Measurements from ENCODE around the gene DBX2.
"Not testable (repeated sequence)": the region's sequence is repeated elsewhere in the genome, so short reads cannot be mapped to it uniquely, and the experiment has no call there.

The DBX2 gene

DNA sequence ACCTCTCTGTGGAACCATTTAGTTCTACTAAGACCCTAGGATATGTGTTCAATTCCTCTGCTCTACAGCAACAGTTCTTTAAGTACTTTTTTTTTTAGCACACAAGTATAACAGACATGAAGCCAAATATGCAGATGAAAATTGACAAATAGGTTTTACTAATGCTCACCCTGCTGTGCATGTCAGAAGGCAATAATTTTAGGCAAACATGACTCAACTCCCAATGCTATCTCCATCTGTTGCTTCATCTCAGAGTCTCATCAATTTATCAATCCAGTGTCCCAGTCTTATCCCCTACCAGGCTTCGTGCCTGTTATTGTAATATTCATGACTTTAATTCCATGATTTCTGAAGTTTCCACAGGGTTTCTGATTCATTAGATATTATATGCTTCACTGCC is 57.7 kb downstream of the DBX2 start:
- WGBS, 2 donors (ENCODE audit: extremely low coverage in 2 of 2, insufficient read length in 2 of 2, insufficient replicate concordance in 1 of 2), result no CpG with 5 or more reads among the region's 1 CpG
- H2AK5ac ChIP-seq (ENCODE audit: low read depth, low read length), result no peak overlapping the region

DNA sequence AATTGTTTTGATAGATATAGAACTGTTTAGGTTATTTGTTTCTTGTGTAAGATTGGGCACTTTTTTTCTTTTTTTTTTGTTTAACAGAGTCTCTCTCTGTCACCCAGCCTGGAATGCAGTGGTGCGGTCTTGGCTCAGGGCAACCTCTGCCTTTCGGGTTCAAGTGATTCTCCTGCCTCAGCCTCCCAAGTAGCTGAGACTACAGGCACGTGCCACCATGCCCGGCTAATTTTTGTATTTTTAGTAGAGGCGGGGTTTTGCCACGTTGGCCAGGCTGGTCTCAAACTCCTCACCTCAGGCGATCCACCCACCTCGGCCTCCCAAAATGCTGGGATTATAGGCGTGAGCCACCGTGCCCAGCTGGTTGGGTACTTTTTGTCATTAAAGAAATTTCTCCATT is 66.0 kb downstream of the DBX2 start:
- not testable (repeated sequence) for H3K9me3 ChIP-seq (replicated peaks in 1 of 2; ENCODE audit: control insufficient read depth in 2 of 2, insufficient read depth in 1 of 2, low read depth in 1 of 2, low read length in 2 of 2); H3K23ac ChIP-seq (ENCODE audit: low read depth, low read length, poor library complexity); H4K91ac ChIP-seq (ENCODE audit: low read depth, low read length, poor library complexity); DNase-seq (ENCODE audit: low spot score); H3K18ac ChIP-seq (ENCODE audit: low read length); H3K4ac ChIP-seq (ENCODE audit: low read length); H3K27ac ChIP-seq (replicated peaks; ENCODE audit: low read length); H3K4me3 ChIP-seq (ENCODE audit: low read length in 2 of 2); H4K8ac ChIP-seq (ENCODE audit: low read depth, low read length); H3K27me3 ChIP-seq (ENCODE audit: control insufficient read depth in 3 of 3, insufficient read depth in 3 of 3, low read depth in 1 of 3, low read length in 3 of 3); H3K9ac ChIP-seq (ENCODE audit: low read depth, low read length, poor library complexity); H2AK5ac ChIP-seq (ENCODE audit: low read depth, low read length); H2AFZ ChIP-seq (ENCODE audit: low read length); H3K14ac ChIP-seq (ENCODE audit: low read length); H2BK5ac ChIP-seq (ENCODE audit: low read length); H3K4me1 ChIP-seq (ENCODE audit: control insufficient read depth in 2 of 2, insufficient read depth in 1 of 2, low read depth in 1 of 2, low read length in 2 of 2); H3K36me3 ChIP-seq (replicated peaks in 1 of 2; ENCODE audit: control insufficient read depth in 2 of 2, insufficient read depth in 2 of 2, low read length in 2 of 2); H2BK15ac ChIP-seq (ENCODE audit: low read length); H2BK12ac ChIP-seq (ENCODE audit: low read length); H3K4me2 ChIP-seq (ENCODE audit: insufficient read depth, low read length, poor library complexity, severe bottlenecking); H3K79me1 ChIP-seq (ENCODE audit: low read depth, low read length); H2BK120ac ChIP-seq (ENCODE audit: low read depth, low read length)
- WGBS, 2 donors (ENCODE audit: extremely low coverage in 2 of 2, insufficient read length in 2 of 2, insufficient replicate concordance in 1 of 2), result no CpG with 5 or more reads among the region's 10 CpGs

More for the DNA sequence above, 57.7 kb downstream of the DBX2 start:
- no peak overlapping the region for H3K4me3 ChIP-seq (ENCODE audit: low read length in 2 of 2)
- no peak overlapping the region for H2BK120ac ChIP-seq (ENCODE audit: low read depth, low read length)
- no peaks in the 10 kb centered on the region for H3K36me3 ChIP-seq (replicated peaks in 1 of 2; ENCODE audit: control insufficient read depth in 2 of 2, insufficient read depth in 2 of 2, low read length in 2 of 2)
- H2BK5ac ChIP-seq (ENCODE audit: low read length), result no peak overlapping the region
- no peak overlapping the region for H4K8ac ChIP-seq (ENCODE audit: low read depth, low read length)
- H2BK15ac ChIP-seq (ENCODE audit: low read length), result no peak overlapping the region
- H2AFZ ChIP-seq (ENCODE audit: low read length), result no peak overlapping the region
- H3K23ac ChIP-seq (ENCODE audit: low read depth, low read length, poor library complexity), result no peak overlapping the region
- no peak overlapping the region for H3K4ac ChIP-seq (ENCODE audit: low read length)
- H3K18ac ChIP-seq (ENCODE audit: low read length), result no peak overlapping the region
- H3K27me3 ChIP-seq (ENCODE audit: control insufficient read depth in 3 of 3, insufficient read depth in 3 of 3, low read depth in 1 of 3, low read length in 3 of 3), result no peaks in the 10 kb centered on the region
- H3K4me1 ChIP-seq (ENCODE audit: control insufficient read depth in 2 of 2, insufficient read depth in 1 of 2, low read depth in 1 of 2, low read length in 2 of 2), result no peaks in the 10 kb centered on the region
- no peak overlapping the region for H3K14ac ChIP-seq (ENCODE audit: low read length)
- H3K27ac ChIP-seq (replicated peaks; ENCODE audit: low read length), result no peak overlapping the region
- H3K9ac ChIP-seq (ENCODE audit: low read depth, low read length, poor library complexity), result no peak overlapping the region
- DNase-seq (ENCODE audit: low spot score), result no peak
- peaks cover 1% of the 10 kb centered on the region for H3K79me1 ChIP-seq (ENCODE audit: low read depth, low read length)
- no peak overlapping the region for H4K91ac ChIP-seq (ENCODE audit: low read depth, low read length, poor library complexity)
- H3K4me2 ChIP-seq (ENCODE audit: insufficient read depth, low read length, poor library complexity, severe bottlenecking), result no peak overlapping the region
- H2BK12ac ChIP-seq (ENCODE audit: low read length), result no peak overlapping the region
- H3K9me3 ChIP-seq (replicated peaks in 1 of 2; ENCODE audit: control insufficient read depth in 2 of 2, insufficient read depth in 1 of 2, low read depth in 1 of 2, low read length in 2 of 2), result no peaks in the 10 kb centered on the region

- no CpG with 5 or more reads among the region's 5 CpGs for WGBS, 2 donors (ENCODE audit: extremely low coverage in 2 of 2, insufficient read length in 2 of 2, insufficient replicate concordance in 1 of 2)
- H3K14ac ChIP-seq (ENCODE audit: low read length), result no peak overlapping the region
- DNase-seq (ENCODE audit: low spot score), result no peak
- no peak overlapping the region for H3K4me2 ChIP-seq (ENCODE audit: insufficient read depth, low read length, poor library complexity, severe bottlenecking)
- no peak overlapping the region for H3K18ac ChIP-seq (ENCODE audit: low read length)
- no peak overlapping the region for H2BK120ac ChIP-seq (ENCODE audit: low read depth, low read length)
- H3K27ac ChIP-seq (replicated peaks; ENCODE audit: low read length), result no peak overlapping the region
- H4K8ac ChIP-seq (ENCODE audit: low read depth, low read length), result no peak overlapping the region
- no peak overlapping the region for H3K9ac ChIP-seq (ENCODE audit: low read depth, low read length, poor library complexity)
- no peak overlapping the region for H3K4me3 ChIP-seq (ENCODE audit: low read length in 2 of 2)
- no peaks in the 10 kb centered on the region for H3K79me1 ChIP-seq (ENCODE audit: low read depth, low read length)
- H3K4me1 ChIP-seq (ENCODE audit: control insufficient read depth in 2 of 2, insufficient read depth in 1 of 2, low read depth in 1 of 2, low read length in 2 of 2), result no peaks in the 10 kb centered on the region
- no peak overlapping the region for H2BK15ac ChIP-seq (ENCODE audit: low read length)
- H3K4ac ChIP-seq (ENCODE audit: low read length), result no peak overlapping the region
- H2BK12ac ChIP-seq (ENCODE audit: low read length), result no peak overlapping the region
- no peak overlapping the region for H2BK5ac ChIP-seq (ENCODE audit: low read length)
- no peak overlapping the region for H2AK5ac ChIP-seq (ENCODE audit: low read depth, low read length)
- no peak overlapping the region for H3K23ac ChIP-seq (ENCODE audit: low read depth, low read length, poor library complexity)
- H3K9me3 ChIP-seq (replicated peaks in 1 of 2; ENCODE audit: control insufficient read depth in 2 of 2, insufficient read depth in 1 of 2, low read depth in 1 of 2, low read length in 2 of 2), result no peaks in the 10 kb centered on the region
- no peak overlapping the region for H2AFZ ChIP-seq (ENCODE audit: low read length)
- H3K27me3 ChIP-seq (ENCODE audit: control insufficient read depth in 3 of 3, insufficient read depth in 3 of 3, low read depth in 1 of 3, low read length in 3 of 3), result peaks cover 0 to 3% (median 0%) of the 10 kb centered on the region in 3 experiments
- no peak overlapping the region for H4K91ac ChIP-seq (ENCODE audit: low read depth, low read length, poor library complexity)
- H3K36me3 ChIP-seq (replicated peaks in 1 of 2; ENCODE audit: control insufficient read depth in 2 of 2, insufficient read depth in 2 of 2, low read length in 2 of 2), result no peaks in the 10 kb centered on the region
Observed at GRCh38 chr12:44979918-44980317, 71.0 kb downstream of the DBX2 start.

DNA sequence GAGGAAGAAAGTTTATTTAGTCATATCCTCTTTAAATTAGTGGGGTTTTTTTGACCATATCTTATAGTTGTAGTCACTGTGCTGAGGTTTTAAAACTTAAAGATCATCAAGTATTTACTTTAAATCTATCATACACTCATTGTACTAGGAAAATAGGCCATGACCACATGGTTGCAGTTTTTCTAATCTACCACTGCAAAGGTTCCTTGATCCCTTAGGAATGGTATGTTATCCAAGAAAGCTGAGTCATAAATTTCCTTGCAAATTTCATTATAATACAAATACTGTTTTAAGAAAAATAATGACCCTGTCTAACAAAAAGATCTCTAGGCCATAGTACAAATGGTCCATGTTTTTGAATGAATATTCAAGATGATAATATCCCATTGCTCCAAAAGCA is 74.7 kb downstream of the DBX2 start:
- no peak overlapping the region for H3K4me3 ChIP-seq (ENCODE audit: low read length in 2 of 2)
- no peak overlapping the region for H4K8ac ChIP-seq (ENCODE audit: low read depth, low read length)
- H2BK120ac ChIP-seq (ENCODE audit: low read depth, low read length), result no peak overlapping the region
- H2BK12ac ChIP-seq (ENCODE audit: low read length), result no peak overlapping the region
- no peak overlapping the region for H3K4ac ChIP-seq (ENCODE audit: low read length)
- H3K4me1 ChIP-seq (ENCODE audit: control insufficient read depth in 2 of 2, insufficient read depth in 1 of 2, low read depth in 1 of 2, low read length in 2 of 2), result no peaks in the 10 kb centered on the region
- no peak overlapping the region for H2BK15ac ChIP-seq (ENCODE audit: low read length)
- H3K27me3 ChIP-seq (ENCODE audit: control insufficient read depth in 3 of 3, insufficient read depth in 3 of 3, low read depth in 1 of 3, low read length in 3 of 3), result peaks cover 0 to 3% (median 0%) of the 10 kb centered on the region in 3 experiments
- H3K14ac ChIP-seq (ENCODE audit: low read length), result no peak overlapping the region
- no peak overlapping the region for H3K9ac ChIP-seq (ENCODE audit: low read depth, low read length, poor library complexity)
- H2AFZ ChIP-seq (ENCODE audit: low read length), result no peak overlapping the region
- no peaks in the 10 kb centered on the region for H3K36me3 ChIP-seq (replicated peaks in 1 of 2; ENCODE audit: control insufficient read depth in 2 of 2, insufficient read depth in 2 of 2, low read length in 2 of 2)
- no peak overlapping the region for H3K27ac ChIP-seq (replicated peaks; ENCODE audit: low read length)
- no peaks in the 10 kb centered on the region for H3K79me1 ChIP-seq (ENCODE audit: low read depth, low read length)
- no peak overlapping the region for H4K91ac ChIP-seq (ENCODE audit: low read depth, low read length, poor library complexity)
- no peak overlapping the region for H3K4me2 ChIP-seq (ENCODE audit: insufficient read depth, low read length, poor library complexity, severe bottlenecking)
- H3K23ac ChIP-seq (ENCODE audit: low read depth, low read length, poor library complexity), result no peak overlapping the region
- no peaks in the 10 kb centered on the region for H3K9me3 ChIP-seq (replicated peaks in 1 of 2; ENCODE audit: control insufficient read depth in 2 of 2, insufficient read depth in 1 of 2, low read depth in 1 of 2, low read length in 2 of 2)
- H2BK5ac ChIP-seq (ENCODE audit: low read length), result no peak overlapping the region
- no peak overlapping the region for H3K18ac ChIP-seq (ENCODE audit: low read length)
- DNase-seq (ENCODE audit: low spot score), result no peak
- H2AK5ac ChIP-seq (ENCODE audit: low read depth, low read length), result no peak overlapping the region
